GM21786 (cell line): ENCODE data around the gene TAF10.

ENCODE experiments used
- ATAC-seq: cut with Tn5 transposase; IDR thresholded peaks from one replicate; pipeline ENCODE4 v1.9.1; 2021; ENCODE audit not compliant: unreplicated experiment

The TAF10 gene

DNA sequence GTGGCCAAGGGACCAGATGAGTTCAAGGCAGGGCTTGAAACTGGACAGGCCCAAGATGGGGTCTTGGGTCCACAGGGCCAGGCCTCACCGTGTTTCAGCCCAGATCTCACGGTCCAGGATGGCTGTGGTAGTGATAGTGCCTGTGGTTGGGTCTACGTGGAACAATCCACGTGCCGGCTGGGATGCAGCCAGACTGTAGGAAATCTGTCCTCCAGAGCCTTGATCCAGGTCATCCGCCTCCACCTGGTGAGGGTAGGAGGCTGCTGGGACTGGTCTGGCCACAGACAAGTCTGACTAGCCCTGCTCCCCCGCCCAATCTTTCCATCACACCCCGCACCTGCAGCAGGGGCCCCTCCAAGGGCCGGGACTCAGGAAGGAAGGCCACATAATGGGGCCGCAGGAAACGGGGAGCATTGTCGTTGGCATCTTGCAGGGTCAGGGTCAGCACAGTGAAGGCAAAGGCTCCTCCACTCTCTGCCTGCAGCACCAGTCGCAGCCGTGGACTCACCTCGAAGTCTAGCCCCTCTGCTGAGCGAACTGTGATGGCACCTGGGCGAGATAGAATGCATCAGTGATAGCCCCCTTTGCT lies 13.9 kb upstream of the TAF10 start:
- no peak for ATAC-seq

DNA sequence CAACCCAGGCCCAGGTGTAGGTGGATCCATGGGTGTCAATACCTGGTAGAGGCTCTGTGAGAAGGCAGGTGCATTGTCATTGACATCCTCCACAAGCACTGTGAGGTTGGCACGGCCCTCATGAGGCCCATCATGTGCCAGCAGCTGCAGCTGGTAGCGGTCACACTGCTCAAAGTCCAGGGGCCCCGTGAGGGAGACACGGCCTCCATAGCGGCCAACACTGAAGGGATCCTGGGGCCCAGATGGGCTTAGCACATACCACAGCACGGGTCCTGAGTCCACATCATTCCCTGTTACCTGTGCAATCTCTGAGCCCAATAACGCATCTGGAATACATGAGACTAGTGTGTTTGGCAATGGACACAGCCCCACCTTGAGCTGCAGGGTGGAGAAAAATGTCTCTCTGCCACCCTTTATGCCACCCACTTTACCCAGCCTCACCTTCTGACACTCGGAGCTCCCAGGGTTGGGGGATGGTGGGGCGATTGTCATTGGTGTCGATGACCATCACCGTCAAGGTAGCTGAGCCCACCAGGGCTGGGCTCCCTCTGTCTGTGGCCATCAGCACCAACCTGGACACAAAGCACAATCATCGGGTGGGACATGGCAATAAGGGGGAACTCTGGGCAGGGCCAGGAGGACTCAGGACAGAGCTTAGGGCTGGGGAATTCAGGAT lies 13.3 kb upstream of the TAF10 start:
- no peak for ATAC-seq

DNA sequence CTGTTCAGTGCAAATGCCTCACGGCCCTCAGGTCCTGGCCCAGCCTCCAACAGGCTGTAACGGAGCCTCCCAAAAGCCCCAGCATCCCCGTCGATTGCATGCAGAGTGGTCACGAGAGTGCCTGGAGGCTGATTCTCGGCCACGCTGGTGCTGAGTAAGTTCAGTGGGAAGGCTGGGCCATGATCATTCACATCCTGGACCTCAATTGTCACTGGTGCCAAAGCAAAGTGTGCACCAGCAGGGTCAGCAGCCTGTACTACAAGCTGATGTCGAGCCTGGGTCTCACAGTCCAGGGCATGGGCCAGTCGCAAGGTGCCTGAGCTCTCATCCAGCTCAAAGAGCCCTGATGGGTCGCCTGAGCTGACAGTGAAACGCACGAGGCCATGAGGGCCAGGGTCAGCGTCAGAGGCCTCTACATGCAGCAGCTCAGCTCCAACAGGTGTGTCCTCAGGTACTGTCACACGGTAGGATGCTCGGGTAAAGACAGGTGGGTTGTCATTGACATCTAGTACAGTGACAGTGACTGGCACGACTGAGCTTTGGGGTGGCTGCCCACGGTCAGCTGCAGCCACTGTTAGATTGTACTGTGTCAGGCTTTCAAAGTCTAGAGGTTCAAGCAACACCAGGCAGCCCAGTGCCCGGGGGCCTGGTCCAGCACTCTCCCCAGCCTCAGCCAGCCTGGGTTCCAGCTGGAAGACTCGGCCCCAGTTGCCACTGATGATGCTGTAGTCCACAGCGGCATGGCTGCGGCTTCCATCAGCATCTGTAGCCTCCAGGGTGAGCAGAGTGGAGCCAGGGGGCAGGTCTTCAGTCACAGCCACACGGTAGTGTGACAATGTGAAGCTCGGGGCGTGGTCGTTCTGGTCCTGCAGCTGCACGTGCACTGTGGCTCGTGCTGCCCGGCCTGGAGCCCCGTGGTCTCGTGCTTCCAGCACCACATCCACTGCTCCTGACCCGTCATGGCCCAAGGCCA lies 11.7 kb upstream of the TAF10 start:
- no peak for ATAC-seq

DNA sequence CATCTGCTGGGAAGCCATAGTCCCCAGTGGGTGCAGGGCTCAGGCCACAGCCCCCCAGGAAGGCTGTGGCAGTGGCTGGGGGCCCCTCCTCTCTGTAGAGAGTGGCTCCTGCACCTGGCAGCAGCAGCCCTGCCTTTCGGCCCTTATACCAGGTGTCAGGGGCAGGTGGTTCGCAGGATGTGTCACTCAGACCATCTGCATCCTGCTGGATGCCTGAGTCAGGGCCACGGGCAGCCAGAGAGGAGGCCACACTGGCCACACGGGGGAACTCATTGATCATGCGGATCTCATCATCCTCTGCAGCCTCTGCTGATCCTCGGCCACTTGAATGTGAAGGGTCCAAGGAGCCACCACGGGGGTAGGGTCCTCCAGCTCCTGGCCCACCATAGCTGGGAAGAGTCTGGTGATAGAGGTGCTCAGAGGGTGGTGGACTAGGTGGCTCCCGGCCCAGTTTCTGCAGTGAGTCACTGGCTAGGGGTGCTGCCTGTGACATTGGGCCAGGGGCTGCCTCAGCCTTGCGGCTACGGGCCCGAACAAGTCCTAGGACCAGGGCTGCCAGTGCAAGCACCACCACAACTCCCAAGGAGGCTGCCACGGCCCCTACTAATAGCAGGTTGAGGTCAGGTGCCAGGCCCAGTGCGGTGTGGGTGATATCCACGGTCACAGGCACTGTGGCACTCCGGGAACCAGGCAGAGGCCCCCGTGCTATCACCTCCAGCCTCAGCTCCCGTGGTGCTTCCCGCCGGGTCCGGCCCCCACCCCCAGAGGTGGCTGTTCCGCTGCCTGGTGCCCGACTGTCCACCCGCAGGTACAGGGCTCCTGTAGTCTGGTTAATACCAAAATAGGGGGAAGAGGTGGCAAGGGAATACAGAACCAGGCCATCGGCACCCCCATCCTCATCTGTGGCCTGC lies 10.5 kb upstream of the TAF10 start:
- ATAC-seq: no peak

DNA sequence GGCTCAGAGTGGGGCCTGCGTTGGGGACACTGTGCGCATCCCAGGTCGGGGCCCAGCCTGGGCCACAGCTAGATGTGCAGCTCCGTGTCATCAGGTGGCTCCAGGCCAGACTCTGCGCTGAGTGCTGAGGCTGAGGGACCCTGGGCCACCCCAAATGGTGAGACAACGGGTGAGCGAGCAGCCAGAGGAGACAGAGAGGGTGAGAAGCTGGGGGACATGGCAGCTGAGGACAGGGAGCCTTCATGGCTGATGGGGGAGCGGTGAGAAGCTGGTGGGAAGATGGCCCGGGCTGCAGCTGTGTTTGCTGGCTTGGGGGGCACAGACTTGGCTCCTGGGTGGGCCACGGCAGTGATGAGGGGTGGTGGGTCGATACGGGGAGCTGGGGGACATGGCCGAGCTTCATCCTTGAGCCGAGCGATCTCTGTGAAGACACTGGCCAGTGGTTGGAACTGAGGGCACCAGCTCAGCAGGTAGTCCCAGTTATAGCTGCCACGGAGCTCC lies 9.7 kb upstream of the TAF10 start:
- no peak for ATAC-seq

DNA sequence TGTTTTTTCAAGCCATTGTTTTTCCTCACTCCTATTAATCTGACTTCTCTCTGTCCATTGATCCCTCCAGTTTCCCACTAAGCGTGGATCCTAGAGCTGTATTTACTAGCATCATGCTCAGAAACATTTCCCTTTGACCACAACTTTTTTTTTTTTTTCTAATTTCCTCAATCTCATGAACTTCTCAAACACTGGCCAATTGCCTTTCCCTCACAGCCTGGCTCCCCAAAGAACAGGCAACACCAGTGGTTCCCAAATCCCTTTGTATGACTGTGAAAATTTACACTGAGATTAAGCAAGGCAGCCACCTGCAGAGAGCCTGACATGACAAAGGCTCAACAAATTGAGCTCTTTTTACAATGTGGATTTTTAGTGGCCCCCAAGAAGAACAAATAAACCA lies 8.6 kb upstream of the TAF10 start:
- no peak for ATAC-seq

DNA sequence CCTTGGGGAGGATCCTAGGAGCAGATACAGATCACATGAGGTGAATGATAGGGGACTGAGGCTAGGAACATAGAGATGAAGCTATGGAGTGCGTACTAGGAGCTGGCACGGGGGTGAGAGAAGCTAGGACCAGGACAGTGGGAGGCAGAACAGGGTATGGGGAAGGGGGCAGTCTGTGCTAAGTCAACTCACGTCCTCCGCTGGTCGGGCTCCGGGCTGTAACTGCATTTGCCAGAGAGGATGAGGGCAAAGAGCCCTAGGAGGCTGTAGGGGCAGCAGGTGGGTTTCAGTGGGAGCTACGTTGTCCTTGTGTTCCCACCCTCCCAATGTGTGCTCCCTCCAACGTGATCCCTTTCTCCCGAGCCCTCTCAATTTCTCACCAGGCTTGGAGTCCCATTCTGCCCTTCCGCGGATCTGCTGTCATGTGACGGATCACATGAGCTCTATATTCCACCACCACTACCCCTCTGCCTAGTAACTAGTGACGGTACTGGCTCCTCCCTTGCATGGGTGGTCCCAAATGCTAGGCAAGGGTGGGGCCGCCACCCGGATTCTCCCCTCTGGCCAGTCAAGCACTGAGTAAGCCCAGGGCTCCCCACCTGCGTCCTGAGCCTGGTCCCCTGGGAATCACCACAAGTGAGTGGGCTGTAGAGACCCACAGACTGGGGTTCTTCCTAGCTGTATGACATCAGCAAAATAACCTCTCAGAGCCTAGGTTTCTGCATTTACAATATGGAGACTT lies 7.2 kb upstream of the TAF10 start, which contains the start of gene TPP1:
TSS of gene TPP1 (minus strand) at position 419 of the 742 bp plus-strand sequence. CDS start at position 397, 22 bp downstream.
- peak; percentile 99 for ATAC-seq

DNA sequence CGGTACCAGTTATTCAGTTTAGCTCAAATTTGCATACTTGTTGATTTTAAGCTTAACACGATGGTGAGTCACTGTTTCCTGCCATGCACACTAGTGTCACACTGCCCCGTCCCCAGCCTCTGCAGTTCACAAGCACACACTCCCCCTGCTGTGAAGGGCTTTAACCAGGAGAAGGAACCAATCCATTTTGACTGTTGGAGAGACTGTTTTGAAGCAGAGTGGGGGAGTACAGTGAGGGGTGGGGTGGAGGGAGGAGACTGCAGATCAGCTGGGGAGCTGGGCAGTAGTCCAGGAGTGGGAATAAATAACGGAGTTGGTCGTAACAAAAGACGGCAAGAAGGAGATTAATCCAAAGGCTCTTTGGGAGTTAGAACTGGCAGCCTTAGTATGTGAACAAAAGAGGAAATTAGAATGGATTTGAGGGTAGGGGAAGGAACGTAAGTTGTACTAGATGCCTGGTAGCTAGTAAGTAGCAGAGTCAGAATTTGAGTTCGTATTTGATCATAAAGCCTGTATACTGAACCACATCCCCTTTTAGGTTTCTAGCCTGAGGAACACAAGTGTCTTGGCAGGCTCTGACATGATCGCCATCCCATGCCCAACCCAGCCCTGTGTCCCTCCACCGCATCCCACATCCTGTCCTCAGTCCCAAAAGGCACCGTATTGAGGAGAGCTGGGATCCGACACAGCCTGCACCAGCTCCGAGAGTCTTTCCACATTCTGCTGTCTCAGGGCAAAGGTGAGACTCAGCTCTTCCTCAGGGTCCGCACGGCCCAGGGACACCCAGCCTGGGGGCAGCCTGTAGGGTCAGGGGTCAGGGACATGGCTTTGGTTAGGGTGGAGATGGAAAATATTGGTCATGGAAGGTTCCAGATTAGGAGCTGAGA lies 6.3 kb upstream of the TAF10 start:
- no peak for ATAC-seq

DNA sequence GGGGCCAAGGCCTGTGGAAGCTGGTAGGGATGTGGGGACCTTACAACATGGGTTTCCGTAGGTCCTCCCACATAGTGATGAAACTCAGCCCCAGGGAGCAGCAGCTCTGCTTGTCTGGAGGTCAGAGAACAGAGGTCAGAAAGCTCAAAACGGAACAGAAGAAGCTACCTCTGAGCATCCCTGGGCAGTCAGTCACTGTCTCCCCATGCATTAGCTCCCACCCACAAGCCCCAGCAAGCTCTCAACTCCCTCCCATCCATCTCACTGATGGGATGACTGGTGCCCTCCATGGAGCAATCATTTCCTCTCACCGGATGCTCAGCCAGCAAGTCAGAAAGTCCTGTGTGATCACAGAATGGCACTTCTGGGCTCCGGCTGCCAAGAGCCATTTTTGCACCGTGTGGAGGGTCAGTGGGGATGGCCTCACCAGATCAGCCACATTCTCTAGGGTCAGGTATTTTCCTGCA lies 5.3 kb upstream of the TAF10 start:
- no peak for ATAC-seq

DNA sequence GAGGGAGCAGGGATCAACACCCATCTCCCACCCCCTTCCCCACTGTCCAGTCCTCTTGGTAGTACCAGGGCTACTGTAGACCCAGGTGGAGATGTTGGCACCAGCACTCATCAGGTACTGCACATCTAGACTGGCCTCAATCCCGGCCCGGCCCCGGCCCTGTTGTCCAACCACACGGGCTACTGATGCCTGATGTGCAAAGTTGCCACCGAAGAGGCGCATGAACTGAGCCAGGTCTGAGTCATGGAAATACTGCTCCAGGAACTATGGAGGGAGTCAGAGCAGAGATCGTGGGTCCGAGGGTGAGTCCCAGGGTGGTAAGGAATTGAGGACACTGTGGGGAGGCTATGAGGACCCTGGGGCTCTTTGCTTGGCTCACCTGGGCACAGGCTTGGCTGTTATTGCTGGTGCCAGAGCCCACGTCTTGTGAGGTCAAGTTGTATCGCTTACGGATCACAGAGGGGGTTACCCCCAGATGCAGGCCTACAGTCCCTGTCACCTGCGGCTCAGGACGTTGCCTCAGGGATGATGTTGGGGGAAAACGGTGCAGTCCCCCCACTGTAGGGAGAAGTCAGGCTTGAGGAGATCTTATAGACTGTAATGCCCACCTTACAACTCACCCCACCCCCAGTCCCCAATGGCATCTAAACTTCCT lies 4.7 kb upstream of the TAF10 start:
- no peak for ATAC-seq

DNA sequence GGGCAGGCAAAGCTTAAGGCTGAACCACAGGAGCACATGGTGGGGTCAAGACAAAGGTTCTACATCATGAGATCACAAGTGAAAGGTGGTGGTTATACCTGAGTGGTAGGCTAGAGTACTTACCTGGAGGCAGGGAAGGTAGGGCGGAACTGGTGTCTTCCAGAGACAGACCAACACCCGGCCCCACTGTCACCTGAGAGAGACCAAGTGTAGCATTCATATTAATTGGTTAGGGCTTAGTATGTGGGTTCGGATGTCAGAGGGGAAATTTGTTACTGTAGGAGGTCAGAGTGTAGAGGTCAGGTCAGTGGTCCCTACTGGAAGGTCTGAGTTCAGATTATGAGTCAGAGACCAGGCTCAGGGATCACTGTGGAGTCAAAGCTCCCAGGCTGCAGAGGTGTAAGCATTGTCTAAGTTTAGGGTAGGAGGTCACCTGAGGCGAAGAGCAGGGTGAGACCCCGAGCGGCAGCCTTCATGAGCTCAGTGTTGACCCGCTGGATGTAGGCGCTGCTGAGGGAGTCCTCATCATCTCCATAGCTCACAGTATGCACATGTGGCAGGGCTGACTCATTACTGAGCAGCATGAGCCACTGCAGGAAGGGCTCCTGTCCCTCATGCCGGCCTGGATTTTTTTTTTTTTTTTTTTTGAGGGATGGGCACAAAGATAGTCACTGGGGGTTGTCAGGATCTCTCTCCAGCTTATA lies 4.0 kb upstream of the TAF10 start:
- no peak for ATAC-seq

DNA sequence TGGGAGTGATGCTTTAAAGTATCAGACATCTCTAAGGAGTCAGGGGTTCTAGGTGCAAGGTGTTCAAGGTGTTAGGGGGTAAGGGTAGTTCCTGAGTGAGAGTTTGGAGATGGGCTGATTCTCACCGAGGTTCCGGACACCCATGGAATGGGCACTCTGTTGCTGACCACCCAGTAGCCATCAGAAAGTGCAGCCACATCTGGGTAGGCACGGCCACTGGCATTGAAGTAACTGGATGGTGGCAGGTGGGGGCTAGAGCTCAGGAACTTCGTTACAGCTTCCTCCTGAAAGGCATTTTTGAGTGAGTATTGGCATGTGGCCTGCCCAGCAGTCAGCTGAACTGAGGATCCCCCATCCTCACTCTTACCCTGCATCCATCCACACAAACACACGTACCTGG lies 3.0 kb upstream of the TAF10 start:
- no peak for ATAC-seq

DNA sequence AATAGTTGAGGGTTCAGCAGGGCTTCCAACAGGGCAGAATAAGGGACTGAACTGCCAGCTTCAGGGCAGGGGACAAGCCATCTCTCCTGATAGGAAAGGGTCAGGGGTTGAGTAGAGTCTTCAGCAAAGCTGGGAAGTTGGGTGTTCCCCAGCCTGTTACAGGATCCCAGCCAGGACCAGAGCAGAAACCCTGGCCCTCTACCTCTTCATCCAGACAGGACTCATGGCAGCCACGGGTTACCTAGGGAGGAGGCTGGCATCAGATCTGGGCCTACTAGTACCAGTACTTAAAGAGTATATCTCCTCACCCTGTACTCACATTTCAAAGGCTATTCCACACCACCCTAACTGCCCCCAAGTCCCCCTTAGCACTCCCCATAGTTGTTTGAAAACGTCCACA lies 2.4 kb upstream of the TAF10 start:
- no peak for ATAC-seq

DNA sequence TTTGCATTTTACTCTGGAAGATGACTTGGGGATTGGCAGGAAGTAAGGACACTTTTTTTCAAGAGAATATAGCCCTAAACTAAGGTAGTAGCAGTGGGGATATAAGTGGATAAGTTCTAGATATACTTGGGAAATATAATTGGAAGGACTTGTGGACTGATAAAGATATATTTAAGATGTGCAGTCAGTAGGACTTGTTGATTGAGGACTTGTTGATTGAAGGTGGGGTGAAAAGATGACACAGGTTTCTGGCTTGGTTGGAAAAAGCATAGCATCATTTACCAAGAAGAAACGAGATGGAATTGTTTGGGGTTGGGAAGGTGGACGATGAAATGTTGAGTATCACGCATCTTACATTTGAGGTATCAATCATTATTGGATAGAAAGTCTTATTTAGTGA lies 1.5 kb upstream of the TAF10 start:
- no peak for ATAC-seq

DNA sequence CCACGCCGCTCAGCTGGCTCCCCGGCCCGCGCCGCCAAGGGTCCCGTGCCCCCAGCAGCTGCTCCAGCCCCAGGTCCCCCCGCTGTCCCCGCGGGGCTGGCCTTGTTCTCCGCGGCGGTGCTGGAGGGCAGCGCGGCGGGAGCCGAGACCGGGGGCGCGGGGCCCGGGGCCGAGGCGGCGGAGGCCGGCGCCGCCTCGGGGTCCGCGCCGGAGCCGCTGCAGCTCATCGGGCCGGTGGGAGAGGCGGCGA lies 128 bp downstream of the TAF10 start:
- no peak for ATAC-seq

DNA sequence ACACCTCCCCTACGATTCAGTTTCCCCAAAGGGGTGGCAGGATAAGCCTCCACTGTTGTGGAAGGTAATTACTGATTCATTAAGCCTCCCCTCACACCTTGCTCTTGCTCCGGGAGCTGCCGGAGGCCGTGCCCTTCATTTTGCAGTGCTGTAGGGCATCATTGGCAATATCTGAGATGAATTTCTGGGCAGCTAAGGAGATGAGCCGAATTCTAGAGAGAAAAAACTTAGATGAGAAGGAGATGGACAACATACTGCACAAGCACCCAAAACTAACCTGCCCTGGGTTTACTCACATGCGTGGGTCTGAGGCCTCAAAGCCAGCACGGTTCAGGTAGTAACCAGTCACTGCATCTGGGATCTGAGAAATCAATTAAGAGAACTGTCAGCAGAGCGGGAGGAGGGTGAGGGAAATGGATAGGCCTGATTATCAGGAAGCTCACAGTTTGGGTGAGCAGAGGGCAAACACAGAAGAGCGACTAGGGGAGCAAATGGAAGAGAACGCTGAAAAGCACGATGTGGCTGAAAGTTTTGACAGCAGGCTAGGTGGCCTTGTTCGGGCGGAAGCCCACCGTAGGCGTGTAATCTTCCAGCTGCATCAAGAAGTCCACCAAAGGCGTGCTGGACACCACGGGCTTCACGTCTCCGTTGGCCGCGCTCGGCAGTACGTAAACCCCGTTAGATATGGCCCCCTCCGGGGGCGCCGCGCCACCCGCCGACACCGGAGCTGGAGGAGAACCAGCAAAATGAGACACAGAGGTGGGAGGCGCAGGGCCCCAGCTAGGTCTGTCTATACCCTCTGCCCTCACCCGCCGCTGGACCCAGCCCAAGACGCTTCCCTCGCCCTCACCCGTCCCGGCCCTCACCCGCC lies 689 bp downstream of the TAF10 start:
- no peak for ATAC-seq

DNA sequence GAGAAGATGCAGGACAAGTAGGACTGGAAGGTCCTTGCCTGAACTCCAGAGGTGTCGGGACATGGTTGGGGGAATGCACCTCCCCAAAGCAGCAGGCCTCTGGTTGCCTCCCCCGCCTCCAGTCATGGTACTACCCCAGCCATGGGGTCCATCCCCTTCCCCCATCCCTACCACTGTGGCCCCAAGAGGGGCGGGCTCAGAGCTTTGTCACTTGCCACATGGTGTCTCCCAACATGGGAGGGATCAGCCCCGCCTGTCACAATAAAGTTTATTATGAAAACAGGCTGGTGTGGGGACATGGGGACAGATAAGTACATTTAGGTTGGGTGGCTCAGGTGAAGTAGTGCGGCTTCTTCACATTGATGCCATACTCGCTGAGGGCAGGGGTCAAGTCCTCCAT lies 1.4 kb downstream of the TAF10 start:
- ATAC-seq: no peak
